NCI-H82 treated with DMSO at 0.1 percent for 48 hours (cell line): ENCODE measurements around the gene AKAP6.

Experiments used
- DNase-seq: peaks from one replicate; lab custom pipeline; 2025; ENCODE audit not compliant: unreplicated experiment; lab: John Stamatoyannopoulos, UW

AKAP6 gene

GRCh38 chr14:32802295-32802694 lies 473.2 kb downstream of the AKAP6 start:
- no peak for DNase-seq

- no peak for DNase-seq
Measured at GRCh38 chr14:32805979-32806378, 476.9 kb downstream of the AKAP6 start.

GRCh38 chr14:32808644-32809043 lies 479.5 kb downstream of the AKAP6 start:
- no peak for DNase-seq

- no peak for DNase-seq
Measured at GRCh38 chr14:32809255-32809654, 480.2 kb downstream of the AKAP6 start.

GRCh38 chr14:32813401-32813800 lies 484.3 kb downstream of the AKAP6 start:
- DNase-seq, result no peak

- no peak for DNase-seq
Measured at GRCh38 chr14:32814721-32815120, 485.6 kb downstream of the AKAP6 start.

- DNase-seq, result no peak
Measured at GRCh38 chr14:32816588-32816987, 487.5 kb downstream of the AKAP6 start.

- DNase-seq, result no peak
Measured at GRCh38 chr14:32817780-32818179, 488.7 kb downstream of the AKAP6 start.

GRCh38 chr14:32818581-32818980 lies 489.5 kb downstream of the AKAP6 start:
- no peak for DNase-seq

GRCh38 chr14:32820181-32820580 lies 491.1 kb downstream of the AKAP6 start:
- no peak for DNase-seq

GRCh38 chr14:32820682-32821081 lies 491.6 kb downstream of the AKAP6 start:
- DNase-seq, result no peak

- no peak for DNase-seq
Measured at GRCh38 chr14:32821964-32822653, 493.0 kb downstream of the AKAP6 start.

- no peak for DNase-seq
Measured at GRCh38 chr14:32823706-32824105, 494.6 kb downstream of the AKAP6 start.

GRCh38 chr14:32824195-32824594 lies 495.1 kb downstream of the AKAP6 start:
- DNase-seq, result no peak

- no peak for DNase-seq
Measured at GRCh38 chr14:32825058-32825457, 496.0 kb downstream of the AKAP6 start.

GRCh38 chr14:32826404-32827082 lies 497.4 kb downstream of the AKAP6 start:
- no peak for DNase-seq

- DNase-seq, result peak; percentile 19
Measured at GRCh38 chr14:32827514-32827913, 498.4 kb downstream of the AKAP6 start.

- no peak for DNase-seq
Measured at GRCh38 chr14:32835924-32836323, 506.8 kb downstream of the AKAP6 start.

- DNase-seq, result no peak
Measured at GRCh38 chr14:32841698-32842097, 512.6 kb downstream of the AKAP6 start.

GRCh38 chr14:32846821-32847365 lies 517.8 kb downstream of the AKAP6 start:
- no peak for DNase-seq

GRCh38 chr14:32847867-32848266 lies 518.8 kb downstream of the AKAP6 start:
- no peak for DNase-seq

GRCh38 chr14:32865827-32866376 lies 536.8 kb downstream of the AKAP6 start:
- DNase-seq, result no peak
